HepG2 (cell line): ENCODE measurements around the gene MKNK1. TPM values are rescaled to one million over a fixed set of nuclear protein-coding genes. Genes with fewer than 3 reads are reported as not detected.

Experiments used
- ATAC-seq: fragments of 200-7000 bp; cut with Tn5 transposase; 3 replicates; pipeline ENCODE4 v1.9.1; 2020; ENCODE audit warnings: mild to moderate bottlenecking, moderate library complexity
- BruUV-seq: library from RNA; stranded (reverse); fragments of 400-500 nt; replicated peaks from 2 replicates; lab custom pipeline; 2021; lab: Mats Ljungman, UMichigan
- CTCF ChIA-PET: fragments of 300-600 bp; formaldehyde crosslinking; extraction: SDS; loops from one replicate; lab custom pipeline; 2021; ENCODE audit warnings: low total read pairs, inconsistent platforms, low intra/inter-chr PET ratio; lab: Yijun Ruan, JAX
- POLR2A ChIA-PET: fragments of 350-600 bp; sonication (Branson Sonifier 250); formaldehyde crosslinking; loops from one replicate; lab custom pipeline; 2020; ENCODE audit warnings: antibody characterized with exemption, inconsistent platforms; lab: Yijun Ruan, JAX
- DNase-seq: peaks from one replicate; pipeline ENCODE4 v3.0.0-alpha.2; 2015; ENCODE audit warnings: low spot score
- FAIRE-seq: peaks from 3 replicates; lab custom pipeline; 2011; peaks lifted over from hg19 to GRCh38; lab: Jason Lieb, UNC
- H2AFZ ChIP-seq: one replicate; pipeline ENCODE4 v1.6.1; 2011; ENCODE audit warnings: low read length, inconsistent platforms
- H3K27ac ChIP-seq: fragments of 300-600 bp; 3 replicates; pipeline ENCODE4 v1.8.0; 2011; ENCODE audit warnings: mixed run types, mild to moderate bottlenecking, mixed read lengths, low read length, inconsistent platforms; ENCODE audit not compliant: insufficient read depth; ENCODE audit errors: extremely low read length
- H3K27me3 ChIP-seq, 2 experiments: fragments of 200-600 bp in 1 of 2; 2 replicates in 1 of 2; 3 replicates in 1 of 2; pipeline versions ENCODE4 v1.6.0 to v1.8.0; 2011; ENCODE audit warnings: low read length in 2 of 2, mild to moderate bottlenecking in 2 of 2, moderate library complexity in 2 of 2, inconsistent platforms in 1 of 2; ENCODE audit not compliant: insufficient read depth in 2 of 2, control insufficient read depth in 1 of 2
- H3K36me3 ChIP-seq, 2 experiments: fragments of 200-600 bp in 1 of 2; replicated peaks in 1 of 2; 2 replicates in 1 of 2; 3 replicates in 1 of 2; pipeline versions ENCODE4 v1.5.1 to v1.8.0; 2011; ENCODE audit warnings: low read length in 2 of 2, inconsistent platforms in 1 of 2; ENCODE audit not compliant: insufficient read depth in 2 of 2, control insufficient read depth in 1 of 2
- H3K4me1 ChIP-seq: 2 replicates; pipeline ENCODE4 v1.5.1; 2012; ENCODE audit warnings: low read length, inconsistent platforms; ENCODE audit not compliant: insufficient read depth
- H3K4me2 ChIP-seq: 2 replicates; pipeline ENCODE4 v1.6.0; 2011; ENCODE audit warnings: low read depth, low read length, inconsistent platforms
- H3K4me3 ChIP-seq, 3 experiments: fragments of 200-600 bp in 1 of 3; sonication (generic), shearing (Covaris generic) in 1 of 3; replicated peaks in 1 of 3; 2 replicates each; pipeline ENCODE4 v1.5.1; 2011 to 2016; ENCODE audit warnings: low read length in 3 of 3, inconsistent platforms in 2 of 3, low read depth in 2 of 3, mild to moderate bottlenecking in 2 of 3, control low read depth in 1 of 3, mixed read lengths in 1 of 3; ENCODE audit not compliant: insufficient read depth in 1 of 3
- H3K79me2 ChIP-seq: one replicate; pipeline ENCODE4 v1.6.1; 2011; ENCODE audit warnings: low read length, inconsistent platforms; ENCODE audit not compliant: insufficient read depth
- H3K9ac ChIP-seq: 2 replicates; pipeline ENCODE4 v1.6.0; 2011; ENCODE audit warnings: mild to moderate bottlenecking, low read depth, low read length, inconsistent platforms; ENCODE audit not compliant: insufficient read depth
- H3K9me3 ChIP-seq: 2 replicates; pipeline ENCODE4 v1.5.1; 2012; ENCODE audit warnings: mild to moderate bottlenecking, low read length
- H4K20me1 ChIP-seq: 2 replicates; pipeline ENCODE4 v1.6.0; 2011; ENCODE audit warnings: inconsistent platforms, mild to moderate bottlenecking, low read length, moderate library complexity; ENCODE audit not compliant: insufficient read depth
- AKNA ChIP-seq: sonication (generic); formaldehyde crosslinking; IDR thresholded peaks from 2 replicates; pipeline ENCODE4 v1.4.0; 2020; ENCODE audit warnings: missing genetic modification reagents, borderline replicate concordance
- ATF5 ChIP-seq: sonication (generic); formaldehyde crosslinking; IDR thresholded peaks from 2 replicates; pipeline ENCODE4 v1.4.0; 2020; ENCODE audit warnings: mild to moderate bottlenecking, low read depth, missing genetic modification reagents
- CREM ChIP-seq, 2 experiments: sonication (generic) in 1 of 2; formaldehyde crosslinking in 1 of 2; IDR thresholded peaks; 2 replicates each; pipeline versions ENCODE4 v1.4.0 to v1.6.1; 2016 to 2020; ENCODE audit warnings: antibody characterized with exemption in 1 of 2, mild to moderate bottlenecking in 1 of 2, missing genetic modification reagents in 1 of 2
- HNF1A ChIP-seq, 2 experiments: sonication (generic) in 1 of 2; formaldehyde crosslinking in 1 of 2; IDR thresholded peaks; 2 replicates each; pipeline versions ENCODE4 v1.4.0 to v1.6.1; 2016 to 2020; ENCODE audit warnings: borderline replicate concordance in 1 of 2, low read depth in 1 of 2, mild to moderate bottlenecking in 1 of 2, missing genetic modification reagents in 1 of 2
- YEATS4 ChIP-seq: sonication (generic); formaldehyde crosslinking; IDR thresholded peaks from 2 replicates; pipeline ENCODE4 v1.4.0; 2020; ENCODE audit warnings: missing genetic modification reagents, borderline replicate concordance
- ZBTB43 ChIP-seq: sonication (generic); formaldehyde crosslinking; conservative IDR thresholded peaks from 2 replicates; pipeline ENCODE4 v1.4.0; 2020; ENCODE audit warnings: missing genetic modification reagents
- ZNF414 ChIP-seq: sonication (generic); formaldehyde crosslinking; IDR thresholded peaks from 2 replicates; pipeline ENCODE4 v1.5.0; 2020; ENCODE audit warnings: missing genetic modification reagents
- ZNF562 ChIP-seq: sonication (generic); formaldehyde crosslinking; IDR thresholded peaks from 2 replicates; pipeline ENCODE4 v1.8.0; 2022; ENCODE audit warnings: missing genetic modification reagents, borderline replicate concordance
- ZNF567 ChIP-seq: sonication (generic); formaldehyde crosslinking; IDR thresholded peaks from 2 replicates; pipeline ENCODE4 v1.8.1; 2023; ENCODE audit warnings: mild to moderate bottlenecking, missing genetic modification reagents, borderline replicate concordance
- ZNF644 ChIP-seq: IDR thresholded peaks from 2 replicates; pipeline ENCODE4 v1.6.1; 2016; ENCODE audit warnings: low read depth
- WGBS: methylation state at CpG from one replicate; pipeline ENCODE4 v1.1.6; 2017; ENCODE audit warnings: low lambda C conversion rate; 5-methylcytosine and 5-hydroxymethylcytosine counted together
- in situ Hi-C: cut with HindIII; loops from 2 replicates; pipeline ENCODE4 v1.10.0; 2017; ENCODE audit warnings: low pct_unique_long_range_greater_than_20kb; ENCODE audit not compliant: extremely low pct_ligation_motif_present
- intact Hi-C: fragments of 100-400 bp; cut with micrococcal nuclease; formaldehyde crosslinking; loops from one replicate; pipeline ENCODE4 v1.10.0; 2022; ENCODE audit not compliant: unreplicated experiment
- polyA plus RNA-seq, 8 experiments: library from polyadenylated mRNA; depleted of rRNA in 3 of 8; stranded (reverse) in 7 of 8; unstranded in 1 of 8; fragments of >200 nt; fragmentation: Illumina TruSeq in 4 of 8; extraction: Trizol in 4 of 8; gene quantifications; 2 replicates each; pipeline versions ENCODE4 v1.2.1 to v1.2.3, GENCODE V29; 2011 to 2016; ENCODE audit warnings: low read depth in 4 of 8, missing spikeins in 1 of 8, mixed read lengths in 1 of 8; ENCODE audit not compliant: insufficient read depth in 1 of 8
- total RNA-seq, 5 experiments: library from RNA; depleted of rRNA; stranded (reverse); fragments of >200 nt; fragmentation: Illumina TruSeq; extraction: Trizol; gene quantifications; 2 replicates each; pipeline ENCODE4 v1.2.3, GENCODE V29; 2016; ENCODE audit warnings: low read depth in 1 of 5

MKNK1 gene
- total and polyA plus RNA-seq, 2 of the 13 experiments (the other 11 are each of a cell fraction or from before 2014, with no cell fraction given) = 18.5 to 24.1 TPM

GRCh38 chr1:46569116-46569515, 35.0 kb downstream of the MKNK1 start:
- DNase-seq (no peak), ATAC-seq (no peak), FAIRE-seq (no peak)
- no peak overlapping the region for H3K27ac ChIP-seq
- BruUV-seq = no TSS peak
- no peak overlapping the region for H3K4me3 ChIP-seq
- H3K79me2 ChIP-seq = no peaks in the 10 kb centered on the region
- no peaks in the 10 kb centered on the region for H3K9me3 ChIP-seq
- WGBS = 93% methylated on average over 2 of the region's 4 CpGs
- H4K20me1 ChIP-seq = no peaks in the 10 kb centered on the region
- POLR2A ChIA-PET = interaction anchor here (1.3 kb wide), 1 partner anchor 35 kb away, joined by 3 read pairs; no protein-coding TSS in a partner anchor
- intact Hi-C loops (no loop called here), in situ Hi-C loops (no loop called here)
- CTCF ChIA-PET = no interaction called here
- peaks cover 3 to 12% of the 10 kb centered on the region in 2 experiments; a peak in 3 of 5 replicates for H3K36me3 ChIP-seq
- no peak overlapping the region for H2AFZ ChIP-seq
- H3K4me2 ChIP-seq = no peak overlapping the region
- H3K4me1 ChIP-seq = no peaks in the 10 kb centered on the region
- no peak overlapping the region for H3K9ac ChIP-seq
- H3K27me3 ChIP-seq = no peaks in the 10 kb centered on the region; a peak in 1 of 5 replicates
- TF ChIP-seq ZNF567 (CRISPR knock-in tag) (no peak), CREM (IDR thresholded peaks at IDR 0.05) (no peak), CREM (CRISPR knock-in tag; IDR thresholded peaks at IDR 0.05) (no peak), YEATS4 (no peak), ZNF644 (CRISPR knock-in tag) (no peak), AKNA (CRISPR knock-in tag) (no peak), ATF5 (CRISPR knock-in tag) (no peak), ZNF414 (CRISPR knock-in tag) (no peak), ZNF562 (no peak), HNF1A (IDR thresholded peaks at IDR 0.05; ENCODE audit: low read depth) (no peak), HNF1A (CRISPR knock-in tag; IDR thresholded peaks at IDR 0.05; ENCODE audit: borderline replicate concordance) (no peak), ZBTB43 (CRISPR knock-in tag) (no peak)
